Lower leg skin (tissue), 3 donors: ENCODE data around the gene CYB5B.

Experiments
- CTCF ChIP-seq, 3 donors: fragments of 450-650 bp; IDR thresholded peaks; one replicate each; pipeline ENCODE4 v1.5.1; 2016; ENCODE audit warnings: antibody characterized with exemption in 3 of 3, mild to moderate bottlenecking in 3 of 3, moderate library complexity in 2 of 3
- POLR2A ChIP-seq, 2 donors: fragments of 450-650 bp; IDR thresholded peaks; one replicate each; pipeline ENCODE4 v1.6.1; 2016 to 2017; ENCODE audit warnings: antibody characterized with exemption in 2 of 2, mild to moderate bottlenecking in 1 of 2, moderate library complexity in 1 of 2

- TF ChIP-seq CTCF (IDR thresholded peaks at IDR 0.05) (no peak), POLR2A (IDR thresholded peaks at IDR 0.05) (no peak)
Observed at GRCh38 chr16:69408475-69408874, 15.9 kb upstream of the CYB5B start.
